ENCODE results near the gene NUB1.

NUB1 gene

DNA sequence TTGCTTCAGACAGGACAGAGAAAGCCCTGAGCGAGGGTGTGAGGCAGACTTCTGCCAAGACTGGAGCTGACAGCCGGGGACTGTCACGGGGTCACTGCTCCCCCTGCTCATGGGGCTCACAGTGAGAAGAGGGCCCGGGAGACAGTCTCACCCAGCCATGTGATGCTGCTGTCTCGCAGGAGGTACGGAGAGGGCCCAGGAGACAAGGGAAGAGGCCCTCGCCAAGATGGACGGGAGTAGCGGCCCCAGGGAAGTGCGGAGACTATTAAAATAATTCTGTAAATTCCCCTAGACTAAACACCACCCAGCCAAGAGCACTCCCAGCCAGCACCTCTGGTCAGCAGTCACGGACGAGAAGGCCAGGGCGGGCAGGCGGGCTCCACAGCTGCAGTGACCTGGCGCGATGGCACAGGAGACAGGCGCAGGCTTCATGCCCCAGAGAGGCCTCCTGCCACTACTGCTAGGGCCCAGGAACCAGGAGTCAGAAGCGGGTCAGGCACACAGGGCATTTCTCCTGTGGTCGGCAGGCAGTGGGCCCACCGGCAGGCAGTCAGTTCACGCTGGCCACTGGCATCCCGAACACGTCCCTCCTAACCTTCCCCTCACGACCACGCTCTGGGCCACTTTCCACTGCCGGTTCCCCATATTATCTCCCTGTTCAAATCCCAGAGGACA is 44.2 kb downstream of the NUB1 start:
- DNase-seq (ENCODE audit: low read depth, low spot score): no peak
- POLR2A ChIA-PET: no interaction called here
- no peak overlapping the region for H3K4me3 ChIP-seq (ENCODE audit: low read depth, low read length)
- CTCF ChIA-PET: no interaction called here
- TF ChIP-seq, protein P1, sequence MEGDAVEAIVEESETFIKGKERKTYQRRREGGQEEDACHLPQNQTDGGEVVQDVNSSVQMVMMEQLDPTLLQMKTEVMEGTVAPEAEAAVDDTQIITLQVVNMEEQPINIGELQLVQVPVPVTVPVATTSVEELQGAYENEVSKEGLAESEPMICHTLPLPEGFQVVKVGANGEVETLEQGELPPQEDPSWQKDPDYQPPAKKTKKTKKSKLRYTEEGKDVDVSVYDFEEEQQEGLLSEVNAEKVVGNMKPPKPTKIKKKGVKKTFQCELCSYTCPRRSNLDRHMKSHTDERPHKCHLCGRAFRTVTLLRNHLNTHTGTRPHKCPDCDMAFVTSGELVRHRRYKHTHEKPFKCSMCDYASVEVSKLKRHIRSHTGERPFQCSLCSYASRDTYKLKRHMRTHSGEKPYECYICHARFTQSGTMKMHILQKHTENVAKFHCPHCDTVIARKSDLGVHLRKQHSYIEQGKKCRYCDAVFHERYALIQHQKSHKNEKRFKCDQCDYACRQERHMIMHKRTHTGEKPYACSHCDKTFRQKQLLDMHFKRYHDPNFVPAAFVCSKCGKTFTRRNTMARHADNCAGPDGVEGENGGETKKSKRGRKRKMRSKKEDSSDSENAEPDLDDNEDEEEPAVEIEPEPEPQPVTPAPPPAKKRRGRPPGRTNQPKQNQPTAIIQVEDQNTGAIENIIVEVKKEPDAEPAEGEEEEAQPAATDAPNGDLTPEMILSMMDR (IDR thresholded peaks at IDR 0.05; ENCODE audit: insufficient read depth, low read length, missing control alignments): no peak

DNA sequence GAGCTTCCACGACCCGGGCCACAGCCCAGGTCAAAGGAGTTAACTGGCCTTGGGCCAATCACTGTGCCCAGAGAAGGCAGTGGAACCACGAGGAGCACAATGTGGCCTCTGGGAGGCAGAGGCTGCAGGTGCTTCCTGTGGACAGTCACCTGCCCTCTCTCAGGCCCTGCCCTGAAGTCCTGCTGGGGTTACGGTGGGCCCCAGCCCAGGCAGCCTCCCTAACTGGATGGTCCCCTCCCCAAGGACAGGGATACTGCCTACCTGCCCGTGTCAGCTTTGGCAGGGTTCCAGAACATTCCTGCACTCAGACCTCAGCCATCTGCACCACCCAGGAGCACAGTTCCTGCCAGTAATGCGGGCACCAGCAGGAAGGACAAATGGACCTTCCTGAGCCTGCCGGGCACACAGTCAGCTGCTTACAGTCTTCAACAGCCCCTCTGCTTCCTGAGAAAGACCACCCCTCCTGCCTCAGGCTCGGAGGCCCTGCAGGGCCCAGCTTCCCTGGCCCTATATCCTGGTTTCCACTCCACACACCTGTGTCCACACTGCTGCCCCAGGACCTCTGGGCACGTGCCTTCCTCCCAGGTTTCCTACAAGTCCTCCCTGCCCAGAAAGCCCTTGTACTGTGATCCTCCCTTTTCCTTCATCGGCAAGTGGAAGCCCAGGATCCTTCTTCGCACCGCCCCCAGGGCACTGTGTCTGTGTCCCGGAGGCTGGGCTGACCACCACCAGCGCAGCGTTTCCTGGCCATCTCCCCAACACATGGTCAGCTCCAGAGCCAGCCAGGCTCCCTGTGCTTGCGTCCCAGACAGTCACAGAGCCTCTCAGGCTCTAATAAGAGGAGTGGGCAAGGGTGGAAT is 44.9 kb downstream of the NUB1 start:
- DNase-seq (ENCODE audit: low read depth, low spot score): no peak
- H3K4me3 ChIP-seq (ENCODE audit: low read depth, low read length): no peak overlapping the region
- TF ChIP-seq, protein P1 (IDR thresholded peaks at IDR 0.05; ENCODE audit: insufficient read depth, low read length, missing control alignments): no peak
- POLR2A ChIA-PET: no interaction called here
- CTCF ChIA-PET: no interaction called here

DNA sequence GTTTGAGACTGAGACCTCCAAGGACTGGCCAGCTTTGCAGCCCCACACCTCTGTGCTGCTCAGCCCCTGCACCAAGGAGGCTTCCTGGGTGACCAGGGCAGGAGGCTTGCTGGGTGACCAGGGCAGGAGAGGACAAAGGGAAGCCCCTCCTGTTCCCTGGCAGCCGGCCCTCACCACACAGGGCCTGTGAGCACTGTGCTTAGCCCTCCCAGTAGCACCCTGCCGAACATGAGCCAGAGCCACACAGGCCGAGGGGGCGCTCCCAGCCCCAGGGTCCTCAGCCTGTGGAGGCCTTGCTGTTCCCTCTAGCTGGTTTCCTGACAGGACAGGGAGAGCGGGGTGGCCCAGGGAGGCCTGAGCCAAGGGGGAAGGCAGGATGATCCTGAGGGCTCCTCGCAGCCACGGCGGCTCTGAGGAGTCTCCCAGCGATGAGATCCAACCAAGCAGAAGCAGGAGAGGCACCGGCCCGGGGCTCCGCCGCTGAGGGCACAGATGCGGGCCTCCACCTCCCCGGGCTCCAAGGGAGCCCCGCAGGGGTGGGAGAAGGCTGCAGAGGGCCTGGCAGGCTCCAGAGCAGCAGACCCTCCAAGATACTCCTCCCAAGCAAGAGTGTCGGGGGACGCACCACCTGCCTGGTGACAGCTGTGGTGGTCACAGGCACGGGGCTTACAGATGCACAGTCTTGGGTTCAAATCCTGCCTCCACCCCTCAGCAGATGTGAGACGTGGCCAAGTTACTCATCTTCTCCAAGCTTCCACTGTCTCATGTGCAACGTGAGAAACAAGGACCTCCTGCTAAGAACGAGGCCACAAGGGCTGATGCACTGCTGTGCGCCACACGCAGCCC is 45.8 kb downstream of the NUB1 start:
- H3K4me3 ChIP-seq (ENCODE audit: low read depth, low read length): no peak overlapping the region
- CTCF ChIA-PET: no interaction called here
- POLR2A ChIA-PET: no interaction called here
- TF ChIP-seq, protein P1 (IDR thresholded peaks at IDR 0.05; ENCODE audit: insufficient read depth, low read length, missing control alignments): no peak
- no peak for DNase-seq (ENCODE audit: low read depth, low spot score)

DNA sequence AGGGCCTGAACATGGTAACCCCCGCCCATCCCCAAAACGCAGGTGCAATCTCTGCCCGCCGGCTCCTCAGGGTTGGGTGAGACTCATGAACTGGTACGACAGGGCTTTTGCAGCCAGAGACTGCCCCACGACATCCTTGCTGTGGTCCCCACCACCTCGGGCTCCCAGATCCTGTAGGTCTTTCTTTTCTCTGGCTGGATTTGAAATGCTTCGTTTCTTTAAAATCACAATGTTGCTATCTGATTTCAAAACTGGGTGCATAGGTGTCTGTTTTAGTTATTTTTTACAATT is 46.3 kb downstream of the NUB1 start:
- H3K4me3 ChIP-seq (ENCODE audit: low read depth, low read length): no peak overlapping the region
- POLR2A ChIA-PET: no interaction called here
- TF ChIP-seq, protein P1 (IDR thresholded peaks at IDR 0.05; ENCODE audit: insufficient read depth, low read length, missing control alignments): no peak
- CTCF ChIA-PET: no interaction called here
- no peak for DNase-seq (ENCODE audit: low read depth, low spot score)

DNA sequence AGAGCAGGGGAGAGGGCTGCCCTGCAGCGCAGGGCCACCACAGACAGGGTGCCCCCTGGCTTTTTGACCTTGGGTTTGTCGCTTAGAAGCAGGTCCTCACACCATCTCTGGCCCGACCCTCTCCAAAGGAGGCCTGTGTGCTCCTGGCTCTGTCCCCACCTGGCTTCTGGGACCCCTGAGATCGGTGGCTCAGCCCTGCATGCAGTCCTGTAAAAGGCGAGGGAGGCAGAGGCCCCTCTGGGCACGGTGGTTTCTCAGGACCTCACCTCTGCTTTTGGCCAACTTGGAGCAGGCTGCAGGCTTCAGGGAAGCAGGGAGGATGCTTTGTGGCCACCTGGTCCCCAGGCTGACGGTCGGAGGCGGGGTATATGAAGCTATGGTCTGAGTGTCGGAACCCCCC is 46.8 kb downstream of the NUB1 start:
- TF ChIP-seq, protein P1 (IDR thresholded peaks at IDR 0.05; ENCODE audit: insufficient read depth, low read length, missing control alignments): no peak
- CTCF ChIA-PET: no interaction called here
- POLR2A ChIA-PET: no interaction called here
- H3K4me3 ChIP-seq (ENCODE audit: low read depth, low read length): no peak overlapping the region
- no peak for DNase-seq (ENCODE audit: low read depth, low spot score)
